Mesothelial cell of epicardium (in vitro differentiated cells): ENCODE data around the gene ADM. TPM values are rescaled to one million over a fixed set of nuclear protein-coding genes. Genes with fewer than 3 reads are reported as not detected.

Source experiments
- DNase-seq, 2 experiments: peaks; one replicate each; pipeline ENCODE4 v3.0.0; 2021; ENCODE audit warnings: low spot score in 2 of 2; ENCODE audit not compliant: unreplicated experiment in 2 of 2
- H3K27ac Mint-ChIP-seq: 2 replicates; pipeline ENCODE4 v1.8.0; 2021; ENCODE audit warnings: mixed read lengths
- H3K27me3 Mint-ChIP-seq: 2 replicates; pipeline ENCODE4 v1.8.0; 2021; ENCODE audit warnings: low read depth, mixed read lengths
- H3K36me3 Mint-ChIP-seq: 2 replicates; pipeline ENCODE4 v1.8.0; 2021; ENCODE audit warnings: mixed read lengths
- H3K4me1 Mint-ChIP-seq: 2 replicates; pipeline ENCODE4 v1.8.0; 2021; ENCODE audit warnings: mixed read lengths
- H3K4me3 Mint-ChIP-seq: 2 replicates; pipeline ENCODE4 v1.8.0; 2021; ENCODE audit warnings: mild to moderate bottlenecking, moderate library complexity, mixed read lengths
- H3K9me3 Mint-ChIP-seq: 2 replicates; pipeline ENCODE4 v1.8.0; 2021; ENCODE audit warnings: mixed read lengths
- CTCF ChIP-seq: fragments of 200-600 bp; sonication (generic); IDR thresholded peaks from one replicate; pipeline ENCODE4 v1.5.0; 2021; ENCODE audit warnings: antibody characterized with exemption; ENCODE audit not compliant: unreplicated experiment
- total RNA-seq: library from RNA; stranded (reverse); gene quantifications from 3 replicates; pipeline ENCODE4 v1.2.1, GENCODE V29; 2021

The ADM gene
- total RNA-seq, 1 donor from 2014 or later = 13.8 TPM

GRCh38 chr11:10302359-10302743 lies 2.5 kb upstream of the ADM start:
- H3K4me1 Mint-ChIP-seq = peaks cover 36% of the 10 kb centered on the region
- peak overlapping the region; percentile 97 for H3K4me3 Mint-ChIP-seq
- no peaks in the 10 kb centered on the region for H3K9me3 Mint-ChIP-seq
- TF ChIP-seq CTCF = no peak
- no peaks in the 10 kb centered on the region for H3K36me3 Mint-ChIP-seq
- DNase-seq = peak in 1 of 2 experiments; percentile 38
- H3K27ac Mint-ChIP-seq = peak overlapping the region; percentile 93
- peaks cover 24% of the 10 kb centered on the region for H3K27me3 Mint-ChIP-seq

GRCh38 chr11:10302744-10303557 lies 1.9 kb upstream of the ADM start:
- Mint-ChIP-seq H3K4me1 (peaks cover 32% of the 10 kb centered on the region), H3K9me3 (no peaks in the 10 kb centered on the region), H3K27ac (peak overlapping the region; percentile 93), H3K4me3 (peak overlapping the region; percentile 97), H3K27me3 (peaks cover 29% of the 10 kb centered on the region), H3K36me3 (no peaks in the 10 kb centered on the region)
- peak in 1 of 2 experiments; percentile 73 for DNase-seq
- no peak for TF ChIP-seq CTCF

GRCh38 chr11:10303558-10304363 lies 1.1 kb upstream of the ADM start:
- peaks cover 36% of the 10 kb centered on the region for H3K27me3 Mint-ChIP-seq
- TF ChIP-seq CTCF = no peak
- peaks cover 32% of the 10 kb centered on the region for H3K4me1 Mint-ChIP-seq
- no peaks in the 10 kb centered on the region for H3K36me3 Mint-ChIP-seq
- peak in 1 of 2 experiments; percentile 42 for DNase-seq
- peak overlapping the region; percentile 93 for H3K27ac Mint-ChIP-seq
- H3K9me3 Mint-ChIP-seq = no peaks in the 10 kb centered on the region
- peak overlapping the region; percentile 97 for H3K4me3 Mint-ChIP-seq

GRCh38 chr11:10305262-10305963 lies 540 bp downstream of the ADM start:
- H3K27me3 Mint-ChIP-seq = peaks cover 44% of the 10 kb centered on the region
- peaks cover 32% of the 10 kb centered on the region for H3K4me1 Mint-ChIP-seq
- H3K27ac Mint-ChIP-seq = peak overlapping the region; percentile 56
- H3K4me3 Mint-ChIP-seq = peak overlapping the region; percentile 97
- DNase-seq = peak in 1 of 2 experiments; percentile 66
- no peaks in the 10 kb centered on the region for H3K36me3 Mint-ChIP-seq
- TF ChIP-seq CTCF = no peak
- no peaks in the 10 kb centered on the region for H3K9me3 Mint-ChIP-seq

GRCh38 chr11:10305964-10306918 lies 1.4 kb downstream of the ADM start:
- H3K27ac Mint-ChIP-seq = peak overlapping the region; percentile 52
- DNase-seq = peak in 1 of 2 experiments; percentile 54
- H3K4me1 Mint-ChIP-seq = peaks cover 32% of the 10 kb centered on the region
- H3K4me3 Mint-ChIP-seq = peak overlapping the region; percentile 97
- peaks cover 44% of the 10 kb centered on the region for H3K27me3 Mint-ChIP-seq
- TF ChIP-seq CTCF = no peak
- peaks cover under 1% of the 10 kb centered on the region for H3K9me3 Mint-ChIP-seq
- no peaks in the 10 kb centered on the region for H3K36me3 Mint-ChIP-seq
